Lower leg skin (tissue), 4 donors: Measurements from ENCODE around the gene RFX2. TPM values are rescaled to one million over a fixed set of nuclear protein-coding genes. Genes with fewer than 3 reads are reported as not detected.

ENCODE experiments used
- DNase-seq, 2 donors: peaks; one replicate each; pipeline ENCODE4 v3.0.0-alpha.2; 2019; ENCODE audit warnings: low spot score in 2 of 2
- H3K4me3 ChIP-seq: fragments of 200-600 bp; sonication (generic); 2 replicates; pipeline ENCODE4 v1.5.1; 2017; ENCODE audit warnings: mild to moderate bottlenecking, low read depth; ENCODE audit not compliant: poor library complexity, severe bottlenecking
- CTCF ChIP-seq, 3 donors: fragments of 450-650 bp; IDR thresholded peaks; one replicate each; pipeline ENCODE4 v1.5.1; 2016; ENCODE audit warnings: antibody characterized with exemption in 3 of 3, mild to moderate bottlenecking in 3 of 3, moderate library complexity in 2 of 3
- POLR2A ChIP-seq, 2 donors: fragments of 450-650 bp; IDR thresholded peaks; one replicate each; pipeline ENCODE4 v1.6.1; 2016 to 2017; ENCODE audit warnings: antibody characterized with exemption in 2 of 2, mild to moderate bottlenecking in 1 of 2, moderate library complexity in 1 of 2
- WGBS, 2 donors: methylation state at CpG; one replicate each; pipeline ENCODE4 v1.1.5; 2018; 5-methylcytosine and 5-hydroxymethylcytosine counted together
- intact Hi-C: fragments of 100-400 bp; cut with DNase I; formaldehyde crosslinking; loops from one replicate; pipeline ENCODE4 v1.15.0; 2023; ENCODE audit warnings: low total_unique reads
- total RNA-seq, 4 donors: library from RNA; depleted of rRNA; stranded (reverse); fragments of >200 nt; gene quantifications; one replicate each; pipeline ENCODE4 v1.1.0, GENCODE V29; 2016

Gene RFX2
- total RNA-seq, 4 donors from 2014 or later, result 19.6 to 28.7 (median 25.8) TPM

GRCh38 chr19:5972355-5972731 lies 138.0 kb downstream of the RFX2 start:
- WGBS, 2 donors, result 79 to 86% methylated on average over 9 of the region's 9 CpGs
- no peak for DNase-seq
- intact Hi-C loops, result no loop called here
- no peak overlapping the region for H3K4me3 ChIP-seq
- TF ChIP-seq CTCF (IDR thresholded peaks at IDR 0.05) (no peak), POLR2A (IDR thresholded peaks at IDR 0.05) (no peak)

- no peak for DNase-seq
- WGBS, 2 donors, result 93 to 94% methylated on average over 2 of the region's 2 CpGs
- intact Hi-C loops, result no loop called here
- TF ChIP-seq CTCF (IDR thresholded peaks at IDR 0.05) (no peak), POLR2A (IDR thresholded peaks at IDR 0.05) (no peak)
- no peak overlapping the region for H3K4me3 ChIP-seq
Measured at GRCh38 chr19:5971714-5972354, 138.5 kb downstream of the RFX2 start.

- WGBS, 2 donors, result 87 to 89% methylated on average over 8 of the region's 8 CpGs
- DNase-seq, result no peak
- intact Hi-C loops, result no loop called here
- TF ChIP-seq POLR2A (IDR thresholded peaks at IDR 0.05) (no peak), CTCF (IDR thresholded peaks at IDR 0.05) (no peak)
- H3K4me3 ChIP-seq, result no peak overlapping the region
Measured at GRCh38 chr19:5969476-5969875, 140.8 kb downstream of the RFX2 start.

GRCh38 chr19:5968431-5969373 lies 141.6 kb downstream of the RFX2 start:
- no peak for TF ChIP-seq POLR2A (IDR thresholded peaks at IDR 0.05)
- no peak for TF ChIP-seq CTCF (IDR thresholded peaks at IDR 0.05)
- WGBS, 2 donors, result 35 to 36% methylated on average over 18 of the region's 18 CpGs
- DNase-seq, result no peak
- intact Hi-C loops, result no loop called here
- H3K4me3 ChIP-seq, result no peak overlapping the region

GRCh38 chr19:5967994-5968430 lies 142.3 kb downstream of the RFX2 start:
- WGBS, 2 donors, result 7 to 8% methylated on average over 10 of the region's 10 CpGs
- H3K4me3 ChIP-seq, result no peak overlapping the region
- intact Hi-C loops, result no loop called here
- peak in 1 of 2 donors; percentile 60 for DNase-seq
- TF ChIP-seq CTCF (IDR thresholded peaks at IDR 0.05) (peak in 1 of 3 donors; percentile 53), POLR2A (IDR thresholded peaks at IDR 0.05) (no peak)
